ENCODE data around the gene PRICKLE3. TPM values are rescaled to one million over a fixed set of nuclear protein-coding genes. Genes with fewer than 3 reads are reported as not detected.
"Not testable (repeated sequence)": the region's sequence is repeated elsewhere in the genome, so short reads cannot be mapped to it uniquely, and the experiment has no call there.

Gene PRICKLE3
- total RNA-seq, 2 experiments from 2014 or later = 1.8 to 2.3 TPM

DNA sequence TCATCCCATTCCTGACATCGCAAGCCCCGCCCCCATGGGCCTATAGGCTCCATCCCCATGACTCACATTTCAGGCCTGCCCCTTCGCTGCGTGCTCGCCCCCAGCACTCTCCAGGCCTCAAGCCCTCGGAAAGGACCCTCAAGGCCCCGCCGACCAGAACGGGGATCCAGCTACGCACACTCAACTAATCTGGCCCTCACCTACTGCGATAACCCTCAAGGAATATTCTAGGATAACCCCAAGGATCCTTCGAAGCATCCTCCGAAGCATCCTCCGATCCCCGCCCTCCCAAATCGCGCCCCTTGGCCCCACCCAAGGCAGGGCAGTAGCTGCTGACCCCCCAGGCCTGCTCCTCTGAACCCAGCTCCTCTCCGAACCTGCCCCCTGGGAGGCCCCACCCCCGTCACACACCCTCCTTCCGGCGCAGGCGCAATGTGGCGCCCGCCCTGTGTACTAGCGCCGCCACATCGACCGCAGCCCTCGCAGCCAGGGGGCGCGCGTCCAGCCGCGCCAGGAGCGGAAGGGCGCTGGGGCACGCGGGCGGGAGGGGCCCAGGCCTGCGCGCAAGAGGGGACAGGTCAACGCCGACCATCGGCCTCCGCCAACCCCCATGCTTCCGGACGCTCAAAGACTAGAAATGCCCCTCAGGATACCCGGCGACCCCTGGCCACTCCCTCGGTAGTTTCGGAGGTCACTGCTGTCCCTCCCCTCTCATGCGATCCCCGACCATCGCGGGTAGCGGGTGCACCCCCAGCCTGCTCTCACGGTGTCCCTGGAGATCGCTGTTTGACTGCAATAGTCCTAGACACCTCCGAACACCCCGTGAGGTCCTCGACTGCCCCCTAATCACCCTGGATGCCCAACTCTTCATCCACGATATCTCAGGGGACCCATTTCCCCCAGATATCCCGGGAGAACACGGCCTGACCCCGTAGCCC, 30.0 kb downstream of the PRICKLE3 start:
- peaks cover 11% of the 10 kb centered on the region for H3K36me3 Mint-ChIP-seq (ENCODE audit: low read depth)
- Histone ChIP-seq H3K27me3 (ENCODE audit: control insufficient read depth in 1 of 2, insufficient read depth in 2 of 2, low read length in 2 of 2) (no peaks in the 10 kb centered on the region), H3K9me3 (ENCODE audit: control insufficient read depth in 1 of 2, insufficient read depth in 1 of 2, low read length in 2 of 2) (no peaks in the 10 kb centered on the region), H3K4me1 (ENCODE audit: insufficient read depth, low read length) (peaks cover 14% of the 10 kb centered on the region), H3K36me3 (ENCODE audit: insufficient read depth, low read length) (no peaks in the 10 kb centered on the region), H3K27ac (ENCODE audit: low read depth in 1 of 2, low read length in 2 of 2) (peak overlapping the region; percentile 65 to 79), H3K4me3 (ENCODE audit: low read length) (peak overlapping the region; percentile 61)
- peak overlapping the region; percentile 99 for H3K27ac Mint-ChIP-seq
- TF ChIP-seq, protein P1, sequence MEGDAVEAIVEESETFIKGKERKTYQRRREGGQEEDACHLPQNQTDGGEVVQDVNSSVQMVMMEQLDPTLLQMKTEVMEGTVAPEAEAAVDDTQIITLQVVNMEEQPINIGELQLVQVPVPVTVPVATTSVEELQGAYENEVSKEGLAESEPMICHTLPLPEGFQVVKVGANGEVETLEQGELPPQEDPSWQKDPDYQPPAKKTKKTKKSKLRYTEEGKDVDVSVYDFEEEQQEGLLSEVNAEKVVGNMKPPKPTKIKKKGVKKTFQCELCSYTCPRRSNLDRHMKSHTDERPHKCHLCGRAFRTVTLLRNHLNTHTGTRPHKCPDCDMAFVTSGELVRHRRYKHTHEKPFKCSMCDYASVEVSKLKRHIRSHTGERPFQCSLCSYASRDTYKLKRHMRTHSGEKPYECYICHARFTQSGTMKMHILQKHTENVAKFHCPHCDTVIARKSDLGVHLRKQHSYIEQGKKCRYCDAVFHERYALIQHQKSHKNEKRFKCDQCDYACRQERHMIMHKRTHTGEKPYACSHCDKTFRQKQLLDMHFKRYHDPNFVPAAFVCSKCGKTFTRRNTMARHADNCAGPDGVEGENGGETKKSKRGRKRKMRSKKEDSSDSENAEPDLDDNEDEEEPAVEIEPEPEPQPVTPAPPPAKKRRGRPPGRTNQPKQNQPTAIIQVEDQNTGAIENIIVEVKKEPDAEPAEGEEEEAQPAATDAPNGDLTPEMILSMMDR (IDR thresholded peaks at IDR 0.05) = peak; percentile 61
- ATAC-seq (ENCODE audit: poor library complexity) (peak; percentile 91), DNase-seq (peak; percentile 74 to 92 (median 83))
- H3K27me3 Mint-ChIP-seq = no peaks in the 10 kb centered on the region
- intact Hi-C loops (cut with DNase I, micrococcal nuclease) = loop anchor here in 1 of 2 experiments (1.0 kb wide), 1 partner anchor 33 kb away; the partner anchor contains the start of gene GPKOW
- no peaks in the 10 kb centered on the region for H3K9me3 Mint-ChIP-seq
- H3K4me1 Mint-ChIP-seq (ENCODE audit: low read depth) = peaks cover 20% of the 10 kb centered on the region
- peak overlapping the region; percentile 94 for H3K4me3 Mint-ChIP-seq
- POLR2A ChIA-PET = interaction anchor here (0.7 to 2.9 kb wide), 17 partner anchors 8 to 1924 kb away, joined by 3 to 25 read pairs (median 5); partner anchors contain the start of genes CLCN5, GRIPAP1, HDAC6 and OTUD5
- CTCF ChIA-PET = interaction anchor here (0.6 to 1.3 kb wide), 10 partner anchors 11 to 113 kb away, joined by 3 to 15 read pairs (median 4); partner anchors contain the start of genes GPKOW, PLP2 and PPP1R3F

DNA sequence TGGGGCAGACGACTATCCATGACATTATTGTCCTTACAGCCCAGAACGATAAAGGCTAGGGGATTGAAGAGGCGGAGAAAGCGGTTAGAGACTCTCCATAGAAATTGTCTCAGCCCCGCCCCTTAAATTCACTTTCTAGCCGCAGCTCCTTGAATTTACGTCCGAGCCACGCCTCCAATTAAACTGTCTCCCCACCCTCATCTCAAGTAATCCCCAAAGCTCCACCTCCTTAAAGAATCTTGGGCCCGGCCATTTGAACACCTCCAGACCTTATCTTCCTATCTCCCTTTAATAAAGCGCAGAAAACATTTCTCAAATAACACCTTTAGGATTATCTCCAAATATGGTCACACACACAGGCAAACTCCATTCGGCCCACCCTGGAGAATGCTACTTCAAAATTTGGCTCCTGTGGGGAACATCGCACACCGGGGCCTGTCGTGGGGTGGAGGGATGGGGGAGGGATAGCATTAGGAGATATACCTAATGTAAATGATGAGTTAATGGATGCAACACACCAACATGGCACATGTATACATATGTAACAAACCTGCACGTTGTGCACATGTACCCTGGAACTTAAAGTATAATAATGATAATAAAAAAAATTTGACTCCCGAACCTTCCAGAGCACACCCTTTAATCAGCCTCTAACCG, 30.8 kb downstream of the PRICKLE3 start:
- ChIA-PET CTCF (interaction anchor here (0.6 to 1.6 kb wide), 11 partner anchors 8 to 114 kb away, joined by 3 to 15 read pairs (median 4); partner anchors contain the start of genes GPKOW, PLP2 and PPP1R3F), POLR2A (interaction anchor here (0.6 to 2.9 kb wide), 19 partner anchors 9 to 1923 kb away, joined by 3 to 25 read pairs (median 5); partner anchors contain the start of genes CLCN5, GRIPAP1, HDAC6 and OTUD5)
- H3K27me3 Mint-ChIP-seq = no peaks in the 10 kb centered on the region
- Histone ChIP-seq H3K4me3 (ENCODE audit: low read length) (peak overlapping the region; percentile 61), H3K27ac (ENCODE audit: low read depth in 1 of 2, low read length in 2 of 2) (peak overlapping the region; percentile 65 to 79), H3K9me3 (ENCODE audit: control insufficient read depth in 1 of 2, insufficient read depth in 1 of 2, low read length in 2 of 2) (no peaks in the 10 kb centered on the region), H3K27me3 (ENCODE audit: control insufficient read depth in 1 of 2, insufficient read depth in 2 of 2, low read length in 2 of 2) (no peaks in the 10 kb centered on the region), H3K4me1 (ENCODE audit: insufficient read depth, low read length) (peaks cover 14% of the 10 kb centered on the region), H3K36me3 (ENCODE audit: insufficient read depth, low read length) (no peaks in the 10 kb centered on the region)
- DNase-seq = peak in 7 of 14 experiments; percentile 12 to 75 (median 57)
- H3K27ac Mint-ChIP-seq = peak overlapping the region; percentile 99
- H3K9me3 Mint-ChIP-seq = no peaks in the 10 kb centered on the region
- intact Hi-C loops (cut with DNase I, micrococcal nuclease) = no loop called here
- H3K36me3 Mint-ChIP-seq (ENCODE audit: low read depth) = peaks cover 11% of the 10 kb centered on the region
- peaks cover 20% of the 10 kb centered on the region for H3K4me1 Mint-ChIP-seq (ENCODE audit: low read depth)
- TF ChIP-seq, protein P1 (IDR thresholded peaks at IDR 0.05) = no peak
- peak overlapping the region; percentile 94 for H3K4me3 Mint-ChIP-seq
- ATAC-seq (ENCODE audit: poor library complexity) = peak; percentile 31

DNA sequence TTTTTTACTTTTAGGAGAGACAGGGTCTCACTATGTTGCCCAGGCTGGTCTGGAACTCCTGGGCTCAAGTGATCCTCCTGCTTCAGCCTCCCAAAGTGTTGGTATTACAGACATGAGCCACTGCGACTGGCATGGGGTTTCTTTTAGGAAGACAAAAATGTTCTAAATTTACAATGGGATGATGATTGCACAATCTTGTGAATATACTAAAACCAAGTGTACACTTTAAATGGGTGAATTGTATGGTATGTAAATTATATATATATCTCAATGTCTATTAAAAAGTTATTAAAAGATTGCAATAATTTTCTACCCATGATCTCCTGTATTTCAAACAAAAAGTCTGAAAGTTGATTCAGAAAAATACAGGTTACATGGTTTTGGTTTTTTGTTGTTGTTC, 32.7 kb downstream of the PRICKLE3 start:
- Histone ChIP-seq H3K9me3 (ENCODE audit: control insufficient read depth in 1 of 2, insufficient read depth in 1 of 2, low read length in 2 of 2) (no peaks in the 10 kb centered on the region), H3K4me3 (ENCODE audit: low read length) (no peak overlapping the region), H3K4me1 (ENCODE audit: insufficient read depth, low read length) (peaks cover 14% of the 10 kb centered on the region), H3K27me3 (ENCODE audit: control insufficient read depth in 1 of 2, insufficient read depth in 2 of 2, low read length in 2 of 2) (no peaks in the 10 kb centered on the region), H3K27ac (ENCODE audit: low read depth in 1 of 2, low read length in 2 of 2) (no peak overlapping the region), H3K36me3 (ENCODE audit: insufficient read depth, low read length) (no peaks in the 10 kb centered on the region)
- no peak overlapping the region for H3K27ac Mint-ChIP-seq
- no peaks in the 10 kb centered on the region for H3K9me3 Mint-ChIP-seq
- H3K4me1 Mint-ChIP-seq (ENCODE audit: low read depth) = peaks cover 20% of the 10 kb centered on the region
- H3K36me3 Mint-ChIP-seq (ENCODE audit: low read depth) = peaks cover 11% of the 10 kb centered on the region
- intact Hi-C loops (cut with DNase I, micrococcal nuclease) = loop anchor here in 1 of 2 experiments (2.0 kb wide), 1 partner anchor 31 kb away; the partner anchor contains the start of gene GPKOW
- ATAC-seq (ENCODE audit: poor library complexity) (no peak), DNase-seq (no peak)
- POLR2A ChIA-PET = interaction anchor here (2.9 kb wide), 1 partner anchor 13 kb away, joined by 25 read pairs; no protein-coding TSS in a partner anchor
- TF ChIP-seq, protein P1 (IDR thresholded peaks at IDR 0.05) = no peak
- CTCF ChIA-PET = no interaction called here
- H3K27me3 Mint-ChIP-seq = no peaks in the 10 kb centered on the region
- H3K4me3 Mint-ChIP-seq = no peak overlapping the region

DNA sequence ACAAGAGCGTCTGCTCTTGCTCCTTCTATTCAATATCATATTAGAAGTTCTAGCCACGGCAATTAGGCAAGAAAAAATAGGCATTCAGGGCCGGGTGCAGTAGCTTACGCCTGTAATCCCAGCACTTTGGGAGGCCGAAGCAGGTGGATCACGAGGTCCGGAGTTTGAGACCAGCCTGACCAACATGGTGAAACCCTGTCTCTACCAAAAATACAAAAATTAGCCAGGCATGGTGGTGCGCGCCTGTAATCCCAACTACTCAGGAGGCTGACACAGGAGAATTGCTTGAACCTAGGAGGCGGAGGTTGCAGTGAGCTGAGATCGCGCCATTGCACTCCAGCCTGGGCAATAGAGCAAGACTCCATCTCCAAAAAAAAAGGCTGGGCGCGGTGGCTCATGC, 36.9 kb downstream of the PRICKLE3 start:
- H3K27ac ChIP-seq (ENCODE audit: low read depth in 1 of 2, low read length in 2 of 2); H3K27ac Mint-ChIP-seq; intact Hi-C loops (cut with DNase I, micrococcal nuclease); DNase-seq; ATAC-seq (ENCODE audit: poor library complexity); POLR2A ChIA-PET; H3K9me3 Mint-ChIP-seq; H3K4me1 Mint-ChIP-seq (ENCODE audit: low read depth); H3K36me3 ChIP-seq (ENCODE audit: insufficient read depth, low read length); H3K36me3 Mint-ChIP-seq (ENCODE audit: low read depth); H3K4me1 ChIP-seq (ENCODE audit: insufficient read depth, low read length); H3K27me3 Mint-ChIP-seq; H3K4me3 ChIP-seq (ENCODE audit: low read length); H3K27me3 ChIP-seq (ENCODE audit: control insufficient read depth in 1 of 2, insufficient read depth in 2 of 2, low read length in 2 of 2); H3K4me3 Mint-ChIP-seq; H3K9me3 ChIP-seq (ENCODE audit: control insufficient read depth in 1 of 2, insufficient read depth in 1 of 2, low read length in 2 of 2); CTCF ChIA-PET: not testable (repeated sequence)
